ENCODE measurements around the gene PRKAG1.

DNA sequence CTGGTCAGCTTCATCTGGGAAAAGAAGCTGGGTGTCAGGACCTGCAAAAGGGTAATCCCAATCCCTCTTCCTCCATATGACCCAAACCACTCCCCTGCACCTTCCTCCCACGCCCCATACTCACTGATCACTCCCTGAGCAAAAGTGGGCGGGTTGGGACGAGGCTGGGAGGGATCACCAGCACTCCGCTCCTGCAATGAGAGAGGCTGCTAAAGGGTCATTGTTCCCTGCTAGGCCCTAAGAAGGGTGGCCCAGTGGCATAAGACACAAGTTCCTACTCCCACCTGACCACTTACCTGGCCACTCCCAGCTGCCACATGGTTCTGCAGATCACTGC is 15.7 kb upstream of the PRKAG1 start:
- TF ChIP-seq, protein P1, sequence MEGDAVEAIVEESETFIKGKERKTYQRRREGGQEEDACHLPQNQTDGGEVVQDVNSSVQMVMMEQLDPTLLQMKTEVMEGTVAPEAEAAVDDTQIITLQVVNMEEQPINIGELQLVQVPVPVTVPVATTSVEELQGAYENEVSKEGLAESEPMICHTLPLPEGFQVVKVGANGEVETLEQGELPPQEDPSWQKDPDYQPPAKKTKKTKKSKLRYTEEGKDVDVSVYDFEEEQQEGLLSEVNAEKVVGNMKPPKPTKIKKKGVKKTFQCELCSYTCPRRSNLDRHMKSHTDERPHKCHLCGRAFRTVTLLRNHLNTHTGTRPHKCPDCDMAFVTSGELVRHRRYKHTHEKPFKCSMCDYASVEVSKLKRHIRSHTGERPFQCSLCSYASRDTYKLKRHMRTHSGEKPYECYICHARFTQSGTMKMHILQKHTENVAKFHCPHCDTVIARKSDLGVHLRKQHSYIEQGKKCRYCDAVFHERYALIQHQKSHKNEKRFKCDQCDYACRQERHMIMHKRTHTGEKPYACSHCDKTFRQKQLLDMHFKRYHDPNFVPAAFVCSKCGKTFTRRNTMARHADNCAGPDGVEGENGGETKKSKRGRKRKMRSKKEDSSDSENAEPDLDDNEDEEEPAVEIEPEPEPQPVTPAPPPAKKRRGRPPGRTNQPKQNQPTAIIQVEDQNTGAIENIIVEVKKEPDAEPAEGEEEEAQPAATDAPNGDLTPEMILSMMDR (IDR thresholded peaks at IDR 0.05): no peak
- no peak for TF ChIP-seq POLR2A (IDR thresholded peaks at IDR 0.05)
